Measurements from ENCODE around the gene ZDHHC4. TPM values are rescaled to one million over a fixed set of nuclear protein-coding genes. Genes with fewer than 3 reads are reported as not detected.
A peak's percentile ranks its signal among the peaks of the same experiment; 100 is the strongest.

Gene ZDHHC4
- total and polyA plus RNA-seq, 2 of the 13 experiments (the other 11 are each of a cell fraction or from before 2014, with no cell fraction given), result 83.2 to 188 TPM

GRCh38 chr7:6589829-6590644 is 12.8 kb downstream of the ZDHHC4 start, which contains the start of gene INTS15 (continued):
- no peak for TF ChIP-seq ZNF850 (CRISPR knock-in tag; conservative IDR thresholded peaks at IDR 0.05)
- no peak for TF ChIP-seq STAT5B (CRISPR knock-in tag; IDR thresholded peaks at IDR 0.05)
- TF ChIP-seq ZNF597 (CRISPR knock-in tag; IDR thresholded peaks at IDR 0.05), result no peak
- TF ChIP-seq IRF1 (CRISPR knock-in tag; IDR thresholded peaks at IDR 0.05; ENCODE audit: low read depth), result no peak
- TF ChIP-seq PHF20 (CRISPR knock-in tag; IDR thresholded peaks at IDR 0.05), result peak; percentile 54
- peak; percentile 62 to 75 for TF ChIP-seq HMGXB4 (CRISPR knock-in tag; IDR thresholded peaks at IDR 0.05; ENCODE audit: borderline replicate concordance in 1 of 2, low read depth in 1 of 2)
- TF ChIP-seq DDIT3 (CRISPR knock-in tag; IDR thresholded peaks at IDR 0.05), result no peak
- TF ChIP-seq ZNF180 (CRISPR knock-in tag; IDR thresholded peaks at IDR 0.05; ENCODE audit: borderline replicate concordance, low read depth), result no peak
- peak; percentile 96 for TF ChIP-seq KDM2A (CRISPR knock-in tag; IDR thresholded peaks at IDR 0.05; ENCODE audit: borderline replicate concordance, low read depth)
- no peak for TF ChIP-seq JUN (CRISPR knock-in tag; IDR thresholded peaks at IDR 0.05)
- no peak for TF ChIP-seq BCL3 (CRISPR knock-in tag; IDR thresholded peaks at IDR 0.05)
- no peak for TF ChIP-seq GPBP1L1 (CRISPR knock-in tag; IDR thresholded peaks at IDR 0.05)
- TF ChIP-seq PRDM15 (CRISPR knock-in tag; IDR thresholded peaks at IDR 0.05), result no peak
- TF ChIP-seq RXRB (CRISPR knock-in tag; IDR thresholded peaks at IDR 0.05; ENCODE audit: borderline replicate concordance), result no peak
- no peak; the same call in 1 of the 2 replicates for TF ChIP-seq ZNF33B (CRISPR knock-in tag; IDR thresholded peaks at IDR 0.05)
- no peak for TF ChIP-seq ZKSCAN8 (CRISPR knock-in tag; IDR thresholded peaks at IDR 0.05; ENCODE audit: borderline replicate concordance)
- no peak for TF ChIP-seq RFX5 (IDR thresholded peaks at IDR 0.05; ENCODE audit: low read depth, low read length)
